HCT116 (cell line): ENCODE results near the gene ORM1. TPM values are rescaled to one million over a fixed set of nuclear protein-coding genes. Genes with fewer than 3 reads are reported as not detected.

Experiments
- ATAC-seq: fragments of 200-7000 bp; cut with Tn5 transposase; 2 replicates; pipeline ENCODE4 v1.9.1; 2020; ENCODE audit warnings: mild to moderate bottlenecking, moderate library complexity
- BruUV-seq: library from RNA; stranded (reverse); fragments of 400-500 nt; replicated peaks from 2 replicates; lab custom pipeline; 2021; lab: Mats Ljungman, UMichigan
- CTCF ChIA-PET: fragments of 300-600 bp; sonication (Branson Sonifier 250); formaldehyde crosslinking; loops from one replicate; lab custom pipeline; 2021; ENCODE audit warnings: antibody characterized with exemption; lab: Charles Lee
- POLR2A ChIA-PET: fragments of 300-600, 350-600 bp; sonication (Branson Sonifier 250); formaldehyde crosslinking; loops from one replicate; lab custom pipeline; 2021; ENCODE audit warnings: antibody characterized with exemption; lab: Charles Lee
- RAD21 ChIA-PET, 2 experiments: fragments of 300-600 bp; sonication (Branson Sonifier 250); formaldehyde crosslinking; loops; one replicate each; lab custom pipeline; 2023; ENCODE audit warnings: low total read pairs in 2 of 2; ENCODE audit not compliant: uncharacterized antibody in 2 of 2, unreplicated experiment in 2 of 2, low non-redundant PET in 1 of 2; lab: Charles Lee
- DNase-seq: peaks from one replicate; pipeline ENCODE4 v3.0.0-alpha.2; 2010; ENCODE audit warnings: low read depth, low spot score
- H2AFZ ChIP-seq: fragments of 200-600 bp; shearing (Covaris generic), sonication (generic); 2 replicates; pipeline ENCODE4 v1.6.1; 2017; ENCODE audit warnings: low read depth, mixed run types, mixed read lengths, antibody characterized with exemption, low read length; ENCODE audit not compliant: poor library complexity, severe bottlenecking
- H3K27ac ChIP-seq: 2 replicates; pipeline ENCODE4 v1.5.1; 2012; ENCODE audit warnings: low read depth, low read length
- H3K27me3 ChIP-seq: fragments of 200-600 bp; sonication (generic); 2 replicates; pipeline ENCODE4 v1.6.1; 2016; ENCODE audit warnings: mixed run types, low read length, mixed read lengths; ENCODE audit not compliant: insufficient read depth
- H3K36me3 ChIP-seq, 2 experiments: fragments of 200-500 bp in 1 of 2; fragments of 200-600 bp in 1 of 2; sonication (Bioruptor generic) in 1 of 2; sonication (generic) in 1 of 2; 2 replicates each; pipeline versions ENCODE4 v1.5.1 to v1.6.1; 2014 to 2016; ENCODE audit warnings: low read length in 2 of 2, inconsistent platforms in 1 of 2, mixed read lengths in 1 of 2, mixed run types in 1 of 2; ENCODE audit not compliant: insufficient read depth in 2 of 2, control insufficient read depth in 1 of 2
- H3K4me1 ChIP-seq, 2 experiments: fragments of 200-600 bp in 1 of 2; sonication (generic) in 1 of 2; 2 replicates each; pipeline versions ENCODE4 v1.5.1 to v1.6.1; 2012 to 2017; ENCODE audit warnings: low read length in 2 of 2, inconsistent platforms in 1 of 2, mild to moderate bottlenecking in 1 of 2, mixed read lengths in 1 of 2, mixed run types in 1 of 2, moderate library complexity in 1 of 2; ENCODE audit not compliant: insufficient read depth in 2 of 2, control insufficient read depth in 1 of 2
- H3K4me2 ChIP-seq: fragments of 200-600 bp; sonication (generic); 2 replicates; pipeline ENCODE4 v1.6.1; 2017; ENCODE audit warnings: mixed run types, low read length, mixed read lengths
- H3K4me3 ChIP-seq, 2 experiments: fragments of 200-600 bp in 1 of 2; sonication (generic) in 1 of 2; replicated peaks in 1 of 2; 2 replicates each; pipeline ENCODE4 v1.5.1; 2011 to 2016; ENCODE audit warnings: low read length in 2 of 2, control low read depth in 1 of 2, low read depth in 1 of 2, mild to moderate bottlenecking in 1 of 2, mixed read lengths in 1 of 2, mixed run types in 1 of 2
- H3K79me2 ChIP-seq: fragments of 200-600 bp; sonication (generic); 2 replicates; pipeline ENCODE4 v1.6.1; 2017; ENCODE audit warnings: mild to moderate bottlenecking, mixed run types, low read length, moderate library complexity, mixed read lengths; ENCODE audit not compliant: insufficient read depth
- H3K9ac ChIP-seq: fragments of 200-600 bp; sonication (generic); 2 replicates; pipeline ENCODE4 v1.6.1; 2016; ENCODE audit warnings: low read length, mixed read lengths
- H3K9me2 ChIP-seq: fragments of 200-600 bp; sonication (generic), shearing (Covaris generic); 2 replicates; pipeline ENCODE4 v1.6.1; 2017; ENCODE audit warnings: mixed run types, mild to moderate bottlenecking, moderate library complexity; ENCODE audit not compliant: insufficient read depth
- H3K9me3 ChIP-seq, 2 experiments: fragments of 200-500 bp in 1 of 2; fragments of 200-600 bp in 1 of 2; sonication (Bioruptor generic) in 1 of 2; sonication (generic) in 1 of 2; 2 replicates each; pipeline ENCODE4 v1.6.1; 2014 to 2017; ENCODE audit warnings: low read length in 2 of 2, mixed read lengths in 2 of 2, inconsistent platforms in 1 of 2, low read depth in 1 of 2, mild to moderate bottlenecking in 1 of 2, mixed run types in 1 of 2, moderate library complexity in 1 of 2; ENCODE audit not compliant: control insufficient read depth in 1 of 2, insufficient read depth in 1 of 2
- H4K20me1 ChIP-seq: fragments of 200-600 bp; sonication (generic), shearing (Covaris generic); 2 replicates; pipeline ENCODE4 v1.6.1; 2017; ENCODE audit warnings: mixed run types, mild to moderate bottlenecking, moderate library complexity; ENCODE audit not compliant: insufficient read depth
- ATF3 ChIP-seq: IDR thresholded peaks from 2 replicates; pipeline ENCODE4 v1.6.1; 2012
- CBX3 ChIP-seq: IDR thresholded peaks from 2 replicates; pipeline ENCODE4 v1.6.1; 2012; ENCODE audit warnings: low read depth
- CTCF ChIP-seq, 3 experiments: fragments of 200-600 bp in 1 of 3; sonication (generic) in 1 of 3; IDR thresholded peaks in 2 of 3; conservative IDR thresholded peaks in 1 of 3; 2 replicates each; pipeline ENCODE4 v1.5.1; 2012 to 2017; ENCODE audit warnings: low read depth in 2 of 3, low read length in 2 of 3, antibody characterized with exemption in 1 of 3, borderline replicate concordance in 1 of 3, control low read depth in 1 of 3, mild to moderate bottlenecking in 1 of 3, mixed read lengths in 1 of 3, mixed run types in 1 of 3, moderate library complexity in 1 of 3; ENCODE audit not compliant: insufficient read depth in 1 of 3
- EGR1 ChIP-seq: IDR thresholded peaks from 2 replicates; pipeline ENCODE4 v1.6.1; 2012; ENCODE audit warnings: low read depth
- ELF1 ChIP-seq: IDR thresholded peaks from 2 replicates; pipeline ENCODE4 v1.6.1; 2012; ENCODE audit warnings: low read depth, borderline replicate concordance
- EZH2phosphoT487 ChIP-seq: fragments of 200-600 bp; IDR thresholded peaks from 2 replicates; pipeline ENCODE4 v1.6.1; 2018; ENCODE audit warnings: antibody characterized with exemption, borderline replicate concordance
- FOSL1 ChIP-seq: IDR thresholded peaks from 2 replicates; pipeline ENCODE4 v1.6.1; 2012; ENCODE audit warnings: low read depth
- JUND ChIP-seq: IDR thresholded peaks from 2 replicates; pipeline ENCODE4 v1.6.1; 2012
- POLR2A ChIP-seq: IDR thresholded peaks from 2 replicates; pipeline ENCODE4 v1.7.0; 2011; ENCODE audit warnings: borderline replicate concordance; ENCODE audit not compliant: insufficient read depth, insufficient read length; ENCODE audit errors: extremely low read depth
- POLR2AphosphoS5 ChIP-seq: IDR thresholded peaks from 2 replicates; pipeline ENCODE4 v1.6.1; 2011; ENCODE audit warnings: mild to moderate bottlenecking, low read depth, low read length, moderate library complexity
- RAD21 ChIP-seq: IDR thresholded peaks from 2 replicates; pipeline ENCODE4 v1.6.1; 2012; ENCODE audit warnings: low read depth, mild to moderate bottlenecking
- SIN3A ChIP-seq: IDR thresholded peaks from 2 replicates; pipeline ENCODE4 v1.6.1; 2012; ENCODE audit warnings: low read depth
- SP1 ChIP-seq: IDR thresholded peaks from 2 replicates; pipeline ENCODE4 v1.6.1; 2012; ENCODE audit warnings: low read depth
- SRF ChIP-seq: IDR thresholded peaks from 2 replicates; pipeline ENCODE4 v1.6.1; 2012; ENCODE audit warnings: low read depth
- TCF7L2 ChIP-seq: IDR thresholded peaks from 2 replicates; pipeline ENCODE4 v1.7.0; 2011; ENCODE audit warnings: borderline replicate concordance, inconsistent platforms; ENCODE audit not compliant: insufficient read depth, insufficient read length; ENCODE audit errors: extremely low read depth
- YY1 ChIP-seq: IDR thresholded peaks from 2 replicates; pipeline ENCODE4 v1.6.1; 2011; ENCODE audit warnings: low read length, low read depth, moderate library complexity, mild to moderate bottlenecking; ENCODE audit not compliant: insufficient replicate concordance; ENCODE audit errors: extremely low read depth
- ZBTB33 ChIP-seq: IDR thresholded peaks from 2 replicates; pipeline ENCODE4 v1.6.1; 2011; ENCODE audit warnings: mild to moderate bottlenecking, low read length, moderate library complexity; ENCODE audit not compliant: insufficient replicate concordance; ENCODE audit errors: extremely low read depth
- ZNF274 ChIP-seq: fragments of 200-500 bp; sonication (Bioruptor generic); IDR thresholded peaks from 2 replicates; pipeline ENCODE4 v1.6.1; 2014; ENCODE audit warnings: mild to moderate bottlenecking, low read depth, low read length, inconsistent platforms
- intact Hi-C: fragments of 100-400 bp; cut with micrococcal nuclease; formaldehyde crosslinking; loops from 2 replicates; pipeline ENCODE4 v1.10.0; 2022
- total RNA-seq: library from RNA; stranded (reverse); gene quantifications from one replicate; pipeline ENCODE4 v1.2.1, GENCODE V29; 2021; ENCODE audit not compliant: unreplicated experiment
- TF ChIP-seq, protein P1 (sequence below): IDR thresholded peaks from 2 replicates; pipeline ENCODE4 v1.6.1; 2012
- TF ChIP-seq, protein P2 (sequence below): IDR thresholded peaks from 2 replicates; pipeline ENCODE4 v1.6.1; 2012; ENCODE audit warnings: low read depth

The ORM1 gene
- total RNA-seq, 1 experiment from 2014 or later, result 5.6 TPM

- Histone ChIP-seq H3K4me3 (no peak overlapping the region), H2AFZ (no peak overlapping the region), H3K36me3 (peaks cover 0 to 8% of the 10 kb centered on the region in 2 experiments; a peak in 1 of 4 replicates), H3K4me1 (no peaks in the 10 kb centered on the region), H3K4me2 (no peak overlapping the region), H3K27ac (no peak overlapping the region), H4K20me1 (no peaks in the 10 kb centered on the region), H3K9ac (no peak overlapping the region), H3K9me3 (no peaks in the 10 kb centered on the region), H3K9me2 (no peaks in the 10 kb centered on the region), H3K79me2 (no peaks in the 10 kb centered on the region), H3K27me3 (no peaks in the 10 kb centered on the region)
- CTCF ChIA-PET, result no interaction called here
- POLR2A ChIA-PET, result no interaction called here
- ATAC-seq, result no peak
- intact Hi-C loops, result no loop called here
- BruUV-seq, result no TSS peak
- DNase-seq, result no peak
- TF ChIP-seq YY1 (no peak), CTCF (IDR thresholded peaks at IDR 0.05 in 2 of 3, conservative IDR thresholded peaks at IDR 0.05 in 1 of 3; ENCODE audit: borderline replicate concordance in 1 of 3, insufficient read depth in 1 of 3, low read depth in 2 of 3, low read length in 2 of 3) (no peak), ELF1 (no peak), CBX3 (no peak), POLR2AphosphoS5 (no peak), ZBTB33 (no peak), JUND (no peak), RAD21 (no peak), SIN3A (no peak), TCF7L2 (no peak), EZH2phosphoT487 (no peak), SRF (no peak), EGR1 (no peak), FOSL1 (no peak), ZNF274 (no peak), ATF3 (no peak), SP1 (no peak), POLR2A (no peak)
- TF ChIP-seq, protein P1, sequence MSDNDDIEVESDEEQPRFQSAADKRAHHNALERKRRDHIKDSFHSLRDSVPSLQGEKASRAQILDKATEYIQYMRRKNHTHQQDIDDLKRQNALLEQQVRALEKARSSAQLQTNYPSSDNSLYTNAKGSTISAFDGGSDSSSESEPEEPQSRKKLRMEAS, result no peak
- TF ChIP-seq, protein P2, sequence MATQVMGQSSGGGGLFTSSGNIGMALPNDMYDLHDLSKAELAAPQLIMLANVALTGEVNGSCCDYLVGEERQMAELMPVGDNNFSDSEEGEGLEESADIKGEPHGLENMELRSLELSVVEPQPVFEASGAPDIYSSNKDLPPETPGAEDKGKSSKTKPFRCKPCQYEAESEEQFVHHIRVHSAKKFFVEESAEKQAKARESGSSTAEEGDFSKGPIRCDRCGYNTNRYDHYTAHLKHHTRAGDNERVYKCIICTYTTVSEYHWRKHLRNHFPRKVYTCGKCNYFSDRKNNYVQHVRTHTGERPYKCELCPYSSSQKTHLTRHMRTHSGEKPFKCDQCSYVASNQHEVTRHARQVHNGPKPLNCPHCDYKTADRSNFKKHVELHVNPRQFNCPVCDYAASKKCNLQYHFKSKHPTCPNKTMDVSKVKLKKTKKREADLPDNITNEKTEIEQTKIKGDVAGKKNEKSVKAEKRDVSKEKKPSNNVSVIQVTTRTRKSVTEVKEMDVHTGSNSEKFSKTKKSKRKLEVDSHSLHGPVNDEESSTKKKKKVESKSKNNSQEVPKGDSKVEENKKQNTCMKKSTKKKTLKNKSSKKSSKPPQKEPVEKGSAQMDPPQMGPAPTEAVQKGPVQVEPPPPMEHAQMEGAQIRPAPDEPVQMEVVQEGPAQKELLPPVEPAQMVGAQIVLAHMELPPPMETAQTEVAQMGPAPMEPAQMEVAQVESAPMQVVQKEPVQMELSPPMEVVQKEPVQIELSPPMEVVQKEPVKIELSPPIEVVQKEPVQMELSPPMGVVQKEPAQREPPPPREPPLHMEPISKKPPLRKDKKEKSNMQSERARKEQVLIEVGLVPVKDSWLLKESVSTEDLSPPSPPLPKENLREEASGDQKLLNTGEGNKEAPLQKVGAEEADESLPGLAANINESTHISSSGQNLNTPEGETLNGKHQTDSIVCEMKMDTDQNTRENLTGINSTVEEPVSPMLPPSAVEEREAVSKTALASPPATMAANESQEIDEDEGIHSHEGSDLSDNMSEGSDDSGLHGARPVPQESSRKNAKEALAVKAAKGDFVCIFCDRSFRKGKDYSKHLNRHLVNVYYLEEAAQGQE, result no peak
- RAD21 ChIA-PET, result no interaction called here
Measured at GRCh38 chr9:114296338-114296737, 26.6 kb upstream of the ORM1 start.
